GM23338 (cell line): ENCODE measurements around the gene TMEM201. TPM values are rescaled to one million over a fixed set of nuclear protein-coding genes. Genes with fewer than 3 reads are reported as not detected.

Experiments used
- ATAC-seq: fragments of 200-7000 bp; cut with Tn5 transposase; 3 replicates; pipeline ENCODE4 v1.9.1; 2020
- DNase-seq: peaks from one replicate; pipeline ENCODE4 v3.0.0-alpha.2; 2015; ENCODE audit warnings: low spot score
- H2AFZ ChIP-seq: fragments of 200-600 bp; sonication (generic); 2 replicates; pipeline ENCODE4 v1.8.0; 2016; ENCODE audit warnings: antibody characterized with exemption, mild to moderate bottlenecking, moderate library complexity
- H3F3A ChIP-seq: fragments of 200-600 bp; sonication (generic); replicated peaks from 2 replicates; pipeline ENCODE4 v1.8.0; 2017; ENCODE audit warnings: antibody characterized with exemption, mixed run types, low read depth
- H3K27ac ChIP-seq: fragments of 200-600 bp; sonication (generic); 2 replicates; pipeline ENCODE4 v1.6.1; 2016; ENCODE audit warnings: low read depth
- H3K27me3 ChIP-seq: fragments of 200-600 bp; sonication (generic); 2 replicates; pipeline ENCODE4 v1.8.0; 2016; ENCODE audit warnings: mild to moderate bottlenecking, mixed run types, moderate library complexity; ENCODE audit not compliant: insufficient read depth
- H3K36me3 ChIP-seq: fragments of 200-600 bp; sonication (generic); 2 replicates; pipeline ENCODE4 v1.8.0; 2016; ENCODE audit warnings: mild to moderate bottlenecking; ENCODE audit not compliant: insufficient read depth
- H3K4me1 ChIP-seq: fragments of 200-600 bp; sonication (generic); 2 replicates; pipeline ENCODE4 v1.8.0; 2016; ENCODE audit warnings: mild to moderate bottlenecking, moderate library complexity; ENCODE audit not compliant: insufficient read depth
- H3K4me2 ChIP-seq: fragments of 200-600 bp; sonication (generic); 2 replicates; pipeline ENCODE4 v1.7.1; 2017; ENCODE audit warnings: mixed run types
- H3K4me3 ChIP-seq: fragments of 200-600 bp; sonication (generic); 2 replicates; pipeline ENCODE4 v1.6.1; 2016; ENCODE audit warnings: mixed run types
- H3K79me2 ChIP-seq: fragments of 200-600 bp; sonication (generic); replicated peaks from 2 replicates; pipeline ENCODE4 v1.8.0; 2017; ENCODE audit warnings: mild to moderate bottlenecking; ENCODE audit not compliant: insufficient read depth
- H3K9me2 ChIP-seq: fragments of 200-600 bp; sonication (generic); 2 replicates; pipeline ENCODE4 v1.8.0; 2017; ENCODE audit not compliant: insufficient read depth
- H4K20me1 ChIP-seq: fragments of 200-600 bp; sonication (generic); replicated peaks from 2 replicates; pipeline ENCODE4 v1.8.0; 2017; ENCODE audit warnings: mild to moderate bottlenecking; ENCODE audit not compliant: insufficient read depth
- H3K27ac Mint-ChIP-seq: 2 replicates; pipeline ENCODE4 v1.8.0; 2020; ENCODE audit warnings: inconsistent platforms, mild to moderate bottlenecking, moderate library complexity, mixed read lengths
- H3K27me3 Mint-ChIP-seq: 3 replicates; pipeline ENCODE4 v1.8.0; 2022; ENCODE audit warnings: low read depth, mild to moderate bottlenecking, moderate library complexity, mixed read lengths, inconsistent platforms; ENCODE audit not compliant: insufficient read depth, poor library complexity
- H3K36me3 Mint-ChIP-seq: 3 replicates; pipeline ENCODE4 v1.8.0; 2021; ENCODE audit warnings: low read depth, mild to moderate bottlenecking, inconsistent platforms, moderate library complexity, mixed read lengths
- H3K4me1 Mint-ChIP-seq: 3 replicates; pipeline ENCODE4 v1.8.0; 2020; ENCODE audit warnings: mild to moderate bottlenecking, inconsistent platforms, mixed read lengths
- H3K4me3 Mint-ChIP-seq: 3 replicates; pipeline ENCODE4 v1.8.0; 2021; ENCODE audit warnings: moderate library complexity, mild to moderate bottlenecking, inconsistent platforms, mixed read lengths
- H3K9me3 Mint-ChIP-seq: 3 replicates; pipeline ENCODE4 v1.8.0; 2020; ENCODE audit warnings: moderate library complexity, mild to moderate bottlenecking, inconsistent platforms, mixed read lengths
- CREB1 ChIP-seq: fragments of 250-450 bp; sonication (Bioruptor Pico); IDR thresholded peaks from 2 replicates; pipeline ENCODE4 v1.5.0; 2020; ENCODE audit warnings: low read depth, mild to moderate bottlenecking, moderate library complexity
- CTCF ChIP-seq, 2 experiments: fragments of 200-600 bp in 1 of 2; sonication (generic) in 1 of 2; conservative IDR thresholded peaks; 2 replicates each; pipeline versions ENCODE4 v1.5.1 to v1.6.1; 2016 to 2017; ENCODE audit warnings: antibody characterized with exemption in 2 of 2, low read depth in 2 of 2, mild to moderate bottlenecking in 2 of 2, moderate library complexity in 1 of 2
- EZH2 ChIP-seq: fragments of 200-600 bp; sonication (generic); IDR thresholded peaks from one replicate; pipeline ENCODE4 v1.8.0; 2017; ENCODE audit warnings: antibody characterized with exemption, mild to moderate bottlenecking, low read depth; ENCODE audit not compliant: unreplicated experiment
- EZH2phosphoT487 ChIP-seq: fragments of 200-600 bp; sonication (generic); IDR thresholded peaks from one replicate; pipeline ENCODE4 v1.8.1; 2018; ENCODE audit warnings: antibody characterized with exemption; ENCODE audit not compliant: unreplicated experiment
- JUNB ChIP-seq: IDR thresholded peaks from one replicate; pipeline ENCODE4 v1.6.1; 2016; ENCODE audit warnings: antibody characterized with exemption; ENCODE audit not compliant: unreplicated experiment
- NANOG ChIP-seq: IDR thresholded peaks from 2 replicates; pipeline ENCODE4 v1.6.1; 2016; ENCODE audit warnings: antibody characterized with exemption, borderline replicate concordance
- POLR2AphosphoS5 ChIP-seq: IDR thresholded peaks from 2 replicates; pipeline ENCODE4 v1.6.1; 2016; ENCODE audit warnings: antibody characterized with exemption, low read depth
- STAT1 ChIP-seq: IDR thresholded peaks from one replicate; pipeline ENCODE4 v1.6.1; 2016; ENCODE audit warnings: antibody characterized with exemption; ENCODE audit not compliant: unreplicated experiment
- ZNF462 ChIP-seq: fragments of 250-450 bp; sonication (Bioruptor Pico); IDR thresholded peaks from 2 replicates; pipeline ENCODE4 v1.5.0; 2020; ENCODE audit warnings: mild to moderate bottlenecking, moderate library complexity
- polyA plus RNA-seq: library from polyadenylated mRNA; unstranded; fragments of >200 nt; fragmentation: Nextera tagmentation; extraction: Ambion mirVana; gene quantifications from 2 replicates; pipeline ENCODE4 v1.2.1, GENCODE V29; 2016
- total RNA-seq: library from RNA; depleted of rRNA; stranded (reverse); fragments of >200 nt; shearing (Covaris generic); gene quantifications from 2 replicates; pipeline ENCODE4 v1.2.3, GENCODE V29; 2014
- TF ChIP-seq, protein P1 (sequence below): IDR thresholded peaks from 2 replicates; pipeline ENCODE4 v1.6.1; 2016; ENCODE audit warnings: antibody characterized with exemption

TMEM201 gene
- total and polyA plus RNA-seq, 2 experiments from 2014 or later, result 11.6 to 27.2 TPM

DNA sequence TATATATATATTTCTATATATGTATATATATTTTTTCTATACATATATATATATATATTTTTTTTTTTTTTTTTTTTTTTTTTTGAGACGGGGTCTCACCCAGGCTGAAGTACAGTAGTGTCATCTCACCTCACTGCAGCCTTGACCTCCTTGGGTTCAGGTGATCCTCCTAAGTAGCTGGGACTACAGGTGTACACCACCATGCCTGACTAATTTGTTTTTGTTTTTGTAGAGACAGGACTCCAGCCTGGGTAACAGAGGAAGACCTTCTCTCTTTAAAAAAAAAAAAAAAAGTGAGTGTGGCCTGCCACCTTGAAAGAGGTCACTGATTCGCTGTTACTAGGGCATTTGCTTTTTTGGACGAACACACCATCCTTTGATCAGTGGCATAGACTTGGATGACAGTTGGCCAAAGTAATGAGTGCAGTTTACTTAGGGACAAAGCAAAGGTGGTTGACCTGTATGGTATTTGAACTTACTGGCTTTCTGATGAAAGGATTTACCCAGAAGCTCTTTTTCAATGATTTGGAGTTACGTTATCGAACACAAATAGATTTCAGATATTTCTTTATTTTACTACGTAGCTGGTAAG, 38.7 kb upstream of the TMEM201 start (continued):
- no peak for TF ChIP-seq ZNF462 (CRISPR knock-in tag)
- no peak for TF ChIP-seq STAT1
- no peak for TF ChIP-seq CTCF (conservative IDR thresholded peaks at IDR 0.05; ENCODE audit: low read depth in 2 of 2)

DNA sequence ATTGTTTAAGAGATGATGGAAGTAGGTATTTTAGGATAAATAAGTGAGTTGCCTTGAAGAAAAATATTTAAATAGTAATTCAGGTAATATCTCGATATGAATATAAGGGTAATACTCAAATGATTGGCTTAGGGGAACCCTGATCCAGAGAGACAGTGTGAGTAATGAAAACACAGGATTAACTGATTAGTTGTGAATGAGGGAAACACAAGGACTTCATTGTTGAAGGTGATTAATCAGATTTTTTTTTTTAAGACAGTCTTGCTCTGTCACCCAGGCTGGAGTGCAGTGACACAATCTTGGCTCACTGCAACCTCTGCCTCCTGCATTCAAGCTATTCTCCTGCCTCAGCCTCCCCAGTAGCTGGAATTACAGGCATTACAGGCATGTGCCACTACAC, 36.7 kb upstream of the TMEM201 start:
- Histone ChIP-seq H3K79me2 (peaks cover 79% of the 10 kb centered on the region), H4K20me1 (peaks cover 78% of the 10 kb centered on the region), H3K36me3 (peaks cover 28% of the 10 kb centered on the region), H3K4me2 (no peak overlapping the region), H3K27me3 (no peaks in the 10 kb centered on the region), H3K9me2 (no peaks in the 10 kb centered on the region), H3K4me1 (no peaks in the 10 kb centered on the region), H3K27ac (no peak overlapping the region), H3F3A (no peaks in the 10 kb centered on the region), H2AFZ (no peak overlapping the region), H3K4me3 (no peak overlapping the region)
- Mint-ChIP-seq H3K9me3 (no peaks in the 10 kb centered on the region), H3K4me1 (no peaks in the 10 kb centered on the region), H3K36me3 (peaks cover 36% of the 10 kb centered on the region; the same call in 2 of the 3 replicates), H3K27ac (no peak overlapping the region), H3K4me3 (no peak overlapping the region), H3K27me3 (peaks cover 2% of the 10 kb centered on the region)
- TF ChIP-seq JUNB, result no peak
- TF ChIP-seq CREB1, result no peak
- TF ChIP-seq, protein P1, sequence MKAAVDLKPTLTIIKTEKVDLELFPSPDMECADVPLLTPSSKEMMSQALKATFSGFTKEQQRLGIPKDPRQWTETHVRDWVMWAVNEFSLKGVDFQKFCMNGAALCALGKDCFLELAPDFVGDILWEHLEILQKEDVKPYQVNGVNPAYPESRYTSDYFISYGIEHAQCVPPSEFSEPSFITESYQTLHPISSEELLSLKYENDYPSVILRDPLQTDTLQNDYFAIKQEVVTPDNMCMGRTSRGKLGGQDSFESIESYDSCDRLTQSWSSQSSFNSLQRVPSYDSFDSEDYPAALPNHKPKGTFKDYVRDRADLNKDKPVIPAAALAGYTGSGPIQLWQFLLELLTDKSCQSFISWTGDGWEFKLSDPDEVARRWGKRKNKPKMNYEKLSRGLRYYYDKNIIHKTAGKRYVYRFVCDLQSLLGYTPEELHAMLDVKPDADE, result no peak
- TF ChIP-seq POLR2AphosphoS5, result no peak
- TF ChIP-seq STAT1, result no peak
- TF ChIP-seq EZH2phosphoT487, result no peak
- TF ChIP-seq EZH2, result no peak
- no peak for TF ChIP-seq CTCF (conservative IDR thresholded peaks at IDR 0.05; ENCODE audit: low read depth in 2 of 2)
- no peak for TF ChIP-seq NANOG
- DNase-seq, result no peak
- ATAC-seq, result no peak
